Liver (tissue), 9 donors: Measurements from ENCODE around the gene PSMC3. TPM values are rescaled to one million over a fixed set of nuclear protein-coding genes. Genes with fewer than 3 reads are reported as not detected.

Experiments used
- DNase-seq: peaks from one replicate; pipeline ENCODE4 v3.0.0-alpha.2; 2017; ENCODE audit warnings: low spot score
- H3K27ac ChIP-seq, 2 donors: one replicate each; pipeline ENCODE4 v1.7.0; 2013; ENCODE audit warnings: inconsistent platforms in 2 of 2, low read length in 2 of 2, control low read depth in 1 of 2, low read depth in 1 of 2, mild to moderate bottlenecking in 1 of 2
- H3K27me3 ChIP-seq, 4 donors: one replicate each; pipeline versions ENCODE4 v1.6.1 to v1.7.0; 2013; ENCODE audit warnings: low read length in 3 of 4, inconsistent platforms in 1 of 4, mild to moderate bottlenecking in 1 of 4, moderate library complexity in 1 of 4; ENCODE audit not compliant: control insufficient read depth in 4 of 4, insufficient read depth in 4 of 4
- H3K36me3 ChIP-seq, 4 donors: one replicate each; pipeline versions ENCODE4 v1.6.1 to v1.7.0; 2013; ENCODE audit warnings: low read length in 3 of 4, mild to moderate bottlenecking in 3 of 4, low read depth in 1 of 4, moderate library complexity in 1 of 4; ENCODE audit not compliant: control insufficient read depth in 4 of 4, insufficient read depth in 3 of 4
- H3K4me1 ChIP-seq, 4 donors: one replicate each; pipeline versions ENCODE4 v1.6.1 to v1.7.0; 2013; ENCODE audit warnings: low read length in 3 of 4, mild to moderate bottlenecking in 3 of 4, moderate library complexity in 1 of 4; ENCODE audit not compliant: control insufficient read depth in 4 of 4, insufficient read depth in 4 of 4
- H3K4me3 ChIP-seq, 3 donors: one replicate each; pipeline versions ENCODE4 v1.6.1 to v1.7.0; 2013; ENCODE audit warnings: low read length in 3 of 3, control low read depth in 1 of 3, low read depth in 1 of 3, mild to moderate bottlenecking in 1 of 3
- H3K9ac ChIP-seq, 2 donors: one replicate each; pipeline ENCODE4 v1.7.0; 2013; ENCODE audit warnings: low read length in 2 of 2, mild to moderate bottlenecking in 2 of 2, moderate library complexity in 2 of 2, control low read depth in 1 of 2, low read depth in 1 of 2
- H3K9me3 ChIP-seq, 4 donors: one replicate each; pipeline versions ENCODE4 v1.6.1 to v1.7.0; 2013; ENCODE audit warnings: low read length in 3 of 4; ENCODE audit not compliant: control insufficient read depth in 4 of 4
- ATF3 ChIP-seq: IDR thresholded peaks from 2 replicates; pipeline ENCODE4 v1.6.1; 2016; ENCODE audit warnings: antibody characterized with exemption
- CTCF ChIP-seq: fragments of 150-350 bp; IDR thresholded peaks from 2 replicates; pipeline ENCODE4 v1.5.1; 2017; ENCODE audit warnings: improper control_type of control experiment, low read depth, low read length; ENCODE audit not compliant: missing input control
- EGR1 ChIP-seq, 2 donors: IDR thresholded peaks; 2 replicates each; pipeline ENCODE4 v1.6.1; 2016 to 2018; ENCODE audit warnings: antibody characterized with exemption in 2 of 2, low read depth in 2 of 2
- FOXA1 ChIP-seq: IDR thresholded peaks from 2 replicates; pipeline ENCODE4 v1.6.1; 2016; ENCODE audit warnings: antibody characterized with exemption
- FOXA2 ChIP-seq: IDR thresholded peaks from 2 replicates; pipeline ENCODE4 v1.6.1; 2016; ENCODE audit warnings: antibody characterized with exemption
- GABPA ChIP-seq, 2 donors: IDR thresholded peaks in 1 of 2; conservative IDR thresholded peaks in 1 of 2; 2 replicates each; pipeline ENCODE4 v1.6.1; 2016; ENCODE audit warnings: antibody characterized with exemption in 2 of 2, mild to moderate bottlenecking in 1 of 2, moderate library complexity in 1 of 2
- HNF4A ChIP-seq, 2 donors: conservative IDR thresholded peaks; 2 replicates each; pipeline ENCODE4 v1.6.1; 2016; ENCODE audit warnings: antibody characterized with exemption in 2 of 2, mild to moderate bottlenecking in 2 of 2
- HNF4G ChIP-seq: IDR thresholded peaks from 2 replicates; pipeline ENCODE4 v1.6.1; 2016; ENCODE audit warnings: antibody characterized with exemption
- MAX ChIP-seq: IDR thresholded peaks from 2 replicates; pipeline ENCODE4 v1.6.1; 2016; ENCODE audit warnings: antibody characterized with exemption
- NR2F2 ChIP-seq: IDR thresholded peaks from 2 replicates; pipeline ENCODE4 v1.6.1; 2016; ENCODE audit warnings: antibody characterized with exemption
- RAD21 ChIP-seq, 2 donors: IDR thresholded peaks; 2 replicates each; pipeline ENCODE4 v1.6.1; 2016; ENCODE audit warnings: antibody characterized with exemption in 2 of 2, mild to moderate bottlenecking in 2 of 2
- REST ChIP-seq: IDR thresholded peaks from 2 replicates; pipeline ENCODE4 v1.6.1; 2016; ENCODE audit warnings: antibody characterized with exemption, mild to moderate bottlenecking
- RXRA ChIP-seq, 2 donors: IDR thresholded peaks; 2 replicates each; pipeline ENCODE4 v1.6.1; 2017 to 2018; ENCODE audit warnings: antibody characterized with exemption in 2 of 2, mild to moderate bottlenecking in 1 of 2
- SP1 ChIP-seq: IDR thresholded peaks from 2 replicates; pipeline ENCODE4 v1.6.1; 2018; ENCODE audit warnings: antibody characterized with exemption, mild to moderate bottlenecking
- TAF1 ChIP-seq: conservative IDR thresholded peaks from 2 replicates; pipeline ENCODE4 v1.6.1; 2016; ENCODE audit warnings: antibody characterized with exemption, mild to moderate bottlenecking
- YY1 ChIP-seq: IDR thresholded peaks from 2 replicates; pipeline ENCODE4 v1.6.1; 2016; ENCODE audit warnings: antibody characterized with exemption, mild to moderate bottlenecking
- ZBTB33 ChIP-seq: IDR thresholded peaks from 2 replicates; pipeline ENCODE4 v1.6.1; 2016; ENCODE audit warnings: antibody characterized with exemption
- WGBS: extraction: QIAGEN DNeasy Blood & Tissue Kit; methylation state at CpG from one replicate; pipeline ENCODE4 v1.1.7; 2013; 5-methylcytosine and 5-hydroxymethylcytosine counted together
- polyA plus RNA-seq, 2 donors: library from polyadenylated mRNA; stranded (reverse) in 1 of 2; unstranded in 1 of 2; fragments of 200-250 nt in 1 of 2; fragments of >200 nt in 1 of 2; fragmentation: Nextera tagmentation in 1 of 2; extraction: Ambion mirVana in 1 of 2; gene quantifications; one replicate each; pipeline versions ENCODE4 v1.2.1 to v1.2.3, GENCODE V29; 2013 to 2015
- total RNA-seq, 2 donors: library from RNA; depleted of rRNA; stranded (reverse); fragments of >200 nt; gene quantifications; one replicate each; pipeline ENCODE4 v1.2.3, GENCODE V29; 2014
- donor health status: healthy.
- donor health status: healthy.
- donor health status: healthy.
- donor health status: healthy.
- donor health status: healthy.

Gene PSMC3
- total and polyA plus RNA-seq, 4 donors, result 58.0 to 110 (median 103) TPM

GRCh38 chr11:47391077-47391583, 35.1 kb downstream of the PSMC3 start:
- Histone ChIP-seq H3K36me3 (no peaks in the 10 kb centered on the region), H3K27ac (peak overlapping the region; percentile 47 to 74), H3K27me3 (no peaks in the 10 kb centered on the region), H3K9ac (no peak overlapping the region), H3K4me1 (peaks cover 0 to 9% (median 0%) of the 10 kb centered on the region in 4 donors), H3K9me3 (no peaks in the 10 kb centered on the region), H3K4me3 (no peak overlapping the region)
- 85% methylated on average over 11 of the region's 11 CpGs for WGBS
- DNase-seq, result no peak
- TF ChIP-seq MAX, result no peak
- TF ChIP-seq EGR1 (IDR thresholded peaks at IDR 0.05; ENCODE audit: low read depth in 2 of 2), result no peak
- no peak for TF ChIP-seq TAF1
- TF ChIP-seq SP1, result no peak

- no peaks in the 10 kb centered on the region for H3K9me3 ChIP-seq
- peaks cover 0 to 9% (median 0%) of the 10 kb centered on the region in 4 donors for H3K4me1 ChIP-seq
- H3K27ac ChIP-seq, result peak overlapping the region; percentile 15 to 47
- no peak for DNase-seq
- no peak overlapping the region for H3K9ac ChIP-seq
- no peak overlapping the region for H3K4me3 ChIP-seq
- no peaks in the 10 kb centered on the region for H3K36me3 ChIP-seq
- WGBS, result 95% methylated on average over 6 of the region's 6 CpGs
- no peaks in the 10 kb centered on the region for H3K27me3 ChIP-seq
- TF ChIP-seq MAX (no peak), EGR1 (IDR thresholded peaks at IDR 0.05; ENCODE audit: low read depth in 2 of 2) (no peak), HNF4G (no peak), TAF1 (no peak), RAD21 (IDR thresholded peaks at IDR 0.05) (no peak), CTCF (no peak), GABPA (IDR thresholded peaks at IDR 0.05 in 1 of 2, conservative IDR thresholded peaks at IDR 0.05 in 1 of 2) (no peak), FOXA2 (no peak), NR2F2 (no peak), FOXA1 (no peak), RXRA (IDR thresholded peaks at IDR 0.05) (no peak)
These were observed 35.8 kb downstream of the PSMC3 start for GRCh38 chr11:47390422-47390760.

- no peak overlapping the region for H3K9ac ChIP-seq
- H3K27ac ChIP-seq, result peak overlapping the region; percentile 53 to 76
These were observed 36.4 kb downstream of the PSMC3 start for GRCh38 chr11:47389577-47390421.

More at GRCh38 chr11:47389577-47390421, 36.4 kb downstream of the PSMC3 start:
- 86% methylated on average over 17 of the region's 17 CpGs for WGBS
- no peak overlapping the region for H3K4me3 ChIP-seq
- H3K4me1 ChIP-seq, result peaks cover 0 to 9% (median 0%) of the 10 kb centered on the region in 4 donors
- H3K27me3 ChIP-seq, result no peaks in the 10 kb centered on the region
- H3K9me3 ChIP-seq, result no peaks in the 10 kb centered on the region
- no peaks in the 10 kb centered on the region for H3K36me3 ChIP-seq
- TF ChIP-seq SP1, result no peak
- TF ChIP-seq TAF1, result no peak
- no peak for TF ChIP-seq MAX
- no peak for TF ChIP-seq RAD21 (IDR thresholded peaks at IDR 0.05)
- TF ChIP-seq ATF3, result no peak
- no peak for TF ChIP-seq GABPA (IDR thresholded peaks at IDR 0.05 in 1 of 2, conservative IDR thresholded peaks at IDR 0.05 in 1 of 2)
- TF ChIP-seq RXRA (IDR thresholded peaks at IDR 0.05), result no peak
- no peak for TF ChIP-seq FOXA1
- no peak for TF ChIP-seq YY1
- no peak for TF ChIP-seq EGR1 (IDR thresholded peaks at IDR 0.05; ENCODE audit: low read depth in 2 of 2)
- no peak for TF ChIP-seq ZBTB33
- TF ChIP-seq FOXA2, result no peak
- TF ChIP-seq HNF4A (conservative IDR thresholded peaks at IDR 0.05), result no peak
- no peak for TF ChIP-seq NR2F2
- no peak for TF ChIP-seq HNF4G
- TF ChIP-seq REST, result no peak
- no peak for DNase-seq
